NK-92 (cell line): Measurements from ENCODE around the gene ATP5F1A.

Source experiments
- DNase-seq: peaks from one replicate; lab custom pipeline; 2025; ENCODE audit not compliant: unreplicated experiment; lab: John Stamatoyannopoulos, UW

Gene ATP5F1A

DNA sequence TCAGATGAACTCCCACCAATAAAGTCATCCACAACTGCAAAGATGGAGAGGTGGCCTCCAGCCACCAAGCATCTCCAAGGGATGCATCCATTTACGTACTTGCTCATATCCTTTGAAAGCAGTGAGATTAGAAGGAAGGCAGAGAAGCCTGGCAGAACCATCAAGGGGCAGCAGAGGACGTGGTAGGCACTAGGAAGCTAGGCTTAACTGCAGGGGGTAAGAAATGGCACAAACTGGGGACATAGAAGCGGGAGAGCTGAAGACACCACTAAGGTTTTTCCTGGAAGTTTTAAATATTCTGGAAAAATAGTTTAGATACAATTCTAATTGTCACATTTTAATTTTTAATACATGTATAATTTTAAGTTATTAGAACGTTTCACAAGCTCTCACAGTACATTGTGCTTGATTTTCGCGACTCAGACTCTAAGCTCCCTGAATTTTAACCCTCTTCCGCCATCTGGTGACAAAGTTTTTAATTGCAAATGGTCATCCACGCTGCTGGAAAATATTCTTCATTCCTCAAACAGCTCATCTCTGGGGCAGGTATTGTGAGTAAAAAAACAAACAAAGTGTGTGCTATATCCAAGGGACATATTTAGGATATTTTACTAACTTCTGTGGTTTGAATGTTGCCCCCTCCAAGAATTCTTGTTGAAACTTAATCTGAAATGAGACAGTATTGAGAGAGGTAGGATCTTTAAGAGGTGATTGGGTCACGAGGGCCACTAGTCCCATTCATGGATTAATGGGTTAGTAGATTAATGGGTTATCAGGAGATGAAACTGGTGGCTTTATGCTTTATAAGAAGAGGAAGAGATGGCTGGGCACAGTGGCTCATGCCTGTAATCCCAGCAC, 24.4 kb downstream of the ATP5F1A start:
- no peak for DNase-seq

DNA sequence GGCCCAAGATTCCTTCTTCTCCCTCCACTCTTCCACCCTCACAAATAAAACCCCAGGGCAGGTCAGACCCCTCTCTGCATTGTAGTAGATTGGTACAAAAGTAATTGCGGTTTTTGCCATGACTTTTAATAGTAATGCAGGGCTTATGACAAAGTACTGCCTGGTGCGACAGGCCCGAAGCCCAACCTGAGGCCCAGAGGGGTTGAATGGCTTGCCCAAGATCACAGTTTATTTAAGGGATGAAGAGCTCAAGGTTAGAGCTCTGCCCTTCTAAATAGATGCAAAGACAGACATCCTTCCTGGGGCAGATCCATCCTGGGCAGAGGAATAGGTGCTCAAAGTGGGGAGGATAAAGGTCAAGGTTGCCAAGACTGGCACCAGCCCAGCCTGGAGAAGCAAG, 25.1 kb downstream of the ATP5F1A start:
- DNase-seq = no peak

- no peak for DNase-seq
Observed at GRCh38 chr18:46072376-46072867, 25.7 kb downstream of the ATP5F1A start.

DNA sequence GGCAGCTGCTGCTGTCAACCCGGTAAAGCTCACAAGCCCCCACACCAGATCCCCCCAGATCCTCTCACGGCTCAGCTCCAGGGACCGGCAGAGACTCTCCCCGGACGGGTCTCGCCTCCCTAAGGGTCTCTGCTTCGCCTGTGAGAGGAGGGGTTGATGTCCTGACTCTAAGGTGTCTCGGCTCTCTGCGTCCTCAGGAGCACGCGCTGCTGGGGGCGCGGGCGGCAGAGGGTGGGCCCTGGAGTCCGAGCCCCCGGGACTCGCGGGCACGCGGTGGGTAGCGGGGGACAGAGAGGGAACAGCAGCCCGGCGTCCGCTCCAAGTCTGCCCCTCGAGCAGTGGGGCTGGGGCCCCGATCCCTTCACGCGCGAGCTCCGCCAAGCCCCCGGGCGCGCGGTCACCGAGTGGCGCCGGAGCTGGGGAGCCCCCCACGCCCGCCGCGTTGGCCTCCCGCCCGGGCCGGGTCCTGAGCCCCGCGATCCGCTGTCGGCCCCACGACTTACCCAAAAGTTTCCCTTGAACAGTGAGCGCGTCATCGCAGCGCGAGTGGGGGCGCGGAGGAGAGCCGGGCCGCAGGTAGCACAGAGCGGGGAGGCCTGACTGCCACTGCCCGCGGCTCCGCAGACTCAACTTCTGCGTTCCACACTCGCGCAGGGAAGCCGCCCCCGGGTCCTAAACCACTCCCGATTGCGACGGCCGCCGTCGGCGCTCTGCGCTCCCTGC, 26.3 kb downstream of the ATP5F1A start, which contains the start of gene PSTPIP2:
PSTPIP2 (minus strand) TSS at position 608 of the 723 bp plus-strand sequence; CDS start at position 536, 72 bp downstream.
- DNase-seq = no peak

GRCh38 chr18:46070815-46071652, 27.1 kb downstream of the ATP5F1A start:
- no peak for DNase-seq

DNA sequence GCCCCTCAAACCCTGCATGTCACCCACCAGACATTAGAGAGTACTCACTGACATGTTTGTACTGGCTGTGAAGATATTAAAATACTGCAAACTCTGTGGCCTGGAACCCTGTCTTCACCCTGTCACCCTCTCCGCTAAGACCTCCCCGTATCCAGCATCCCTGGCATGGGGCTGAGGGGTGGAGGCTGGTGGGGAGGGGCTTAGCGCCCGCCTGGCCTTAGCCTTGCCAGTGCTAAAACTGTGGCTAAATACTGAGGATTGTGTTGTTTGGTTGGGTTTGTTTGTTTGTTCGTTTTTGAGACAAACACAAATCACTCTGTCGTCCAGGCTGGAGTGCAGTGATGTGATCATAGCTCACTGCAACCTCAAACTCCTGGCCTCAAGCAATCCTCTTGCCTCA, 27.9 kb downstream of the ATP5F1A start:
- DNase-seq = no peak

GRCh38 chr18:46069524-46069923, 28.6 kb downstream of the ATP5F1A start:
- no peak for DNase-seq

GRCh38 chr18:46068763-46069162, 29.3 kb downstream of the ATP5F1A start:
- DNase-seq = no peak

DNA sequence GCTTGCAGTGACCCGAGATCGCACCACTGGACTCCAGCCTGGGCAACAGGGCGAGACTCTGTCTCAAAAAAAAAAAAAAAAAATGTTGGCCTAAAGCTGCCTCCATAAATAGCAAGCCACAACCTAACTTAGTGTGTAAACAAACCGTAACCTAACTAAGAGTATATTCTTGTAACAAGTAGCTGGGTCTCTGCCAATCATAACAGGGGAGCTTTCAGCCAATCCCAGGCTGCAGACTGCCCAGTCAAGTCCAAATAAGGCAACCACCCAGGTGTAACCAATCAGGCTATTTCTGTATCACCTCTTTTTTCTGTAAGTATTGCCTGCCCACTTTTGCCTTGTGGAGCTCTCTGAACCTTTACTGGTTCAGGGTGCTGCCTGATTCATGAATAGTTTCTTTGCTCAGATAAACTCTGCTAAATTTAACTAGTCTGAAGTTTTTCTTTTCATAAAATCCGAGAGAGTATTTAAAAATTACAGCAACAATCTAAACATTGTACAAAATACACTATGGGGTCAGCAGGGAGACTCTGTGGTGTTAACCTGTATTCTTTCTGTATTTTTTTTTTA, 30.6 kb downstream of the ATP5F1A start:
- DNase-seq = no peak

DNA sequence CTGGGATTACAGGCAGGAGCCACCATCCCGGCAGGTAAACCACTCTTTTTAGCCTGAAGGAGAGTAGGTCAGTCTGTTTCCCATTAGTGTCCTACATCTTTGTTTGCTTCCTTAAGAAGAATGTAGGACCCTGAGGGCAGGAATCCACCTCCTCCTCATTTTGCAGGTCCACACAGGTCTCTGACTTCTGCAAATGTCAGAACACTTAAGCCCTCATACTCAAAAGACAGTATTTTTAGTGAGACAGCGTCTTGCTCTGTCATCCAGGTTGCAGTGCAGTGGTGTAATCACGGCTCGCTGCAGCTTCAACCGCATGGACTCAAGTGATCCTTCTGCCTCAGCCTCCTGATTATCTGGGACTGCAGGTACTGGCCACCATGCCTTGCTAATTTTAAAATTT, 35.3 kb downstream of the ATP5F1A start:
- DNase-seq = no peak

GRCh38 chr18:46061796-46062195, 36.3 kb downstream of the ATP5F1A start:
- DNase-seq = no peak

DNA sequence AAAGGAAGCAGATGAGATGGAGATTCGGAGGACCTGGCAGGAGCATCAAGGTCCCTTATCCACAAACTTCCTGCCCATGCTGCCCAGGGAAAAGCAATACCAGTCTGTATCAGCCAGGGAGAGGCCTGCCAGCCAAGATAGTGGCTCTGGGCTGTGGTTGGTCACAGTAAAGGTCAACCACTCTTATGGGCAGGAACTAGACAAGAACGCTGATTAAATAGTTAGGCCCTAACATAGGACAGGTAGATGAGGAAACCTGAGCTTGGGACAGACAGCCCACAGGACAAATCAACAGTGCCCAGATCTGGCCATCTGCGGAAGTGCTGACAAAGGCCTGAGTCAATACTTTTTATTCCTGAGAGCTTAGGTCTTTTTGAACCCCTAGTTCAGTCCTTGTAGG, 36.7 kb downstream of the ATP5F1A start:
- no peak for DNase-seq

- DNase-seq = no peak
Observed at GRCh38 chr18:46060359-46060841, 37.7 kb downstream of the ATP5F1A start.

DNA sequence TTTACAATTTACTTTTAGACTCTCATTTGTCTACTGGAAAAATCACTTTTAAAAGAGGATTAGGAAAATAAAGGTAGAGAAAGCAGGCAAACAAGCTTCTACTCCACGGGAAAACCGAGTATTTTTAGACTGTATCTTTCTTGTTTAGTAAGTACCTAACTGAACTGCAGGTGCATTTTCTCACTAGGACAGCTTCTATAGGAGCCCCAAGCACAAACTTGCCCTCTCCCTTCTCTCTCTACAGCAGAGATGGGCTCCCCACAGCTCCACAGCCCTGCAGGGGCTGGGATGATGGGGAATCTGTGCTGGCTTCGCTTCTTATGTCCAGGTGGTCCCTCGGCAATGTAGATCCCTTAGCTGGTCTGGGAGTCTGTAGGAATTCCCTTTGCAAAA, 42.3 kb downstream of the ATP5F1A start:
- no peak for DNase-seq

- no peak for DNase-seq
Observed at GRCh38 chr18:46054956-46055837, 42.9 kb downstream of the ATP5F1A start.

DNA sequence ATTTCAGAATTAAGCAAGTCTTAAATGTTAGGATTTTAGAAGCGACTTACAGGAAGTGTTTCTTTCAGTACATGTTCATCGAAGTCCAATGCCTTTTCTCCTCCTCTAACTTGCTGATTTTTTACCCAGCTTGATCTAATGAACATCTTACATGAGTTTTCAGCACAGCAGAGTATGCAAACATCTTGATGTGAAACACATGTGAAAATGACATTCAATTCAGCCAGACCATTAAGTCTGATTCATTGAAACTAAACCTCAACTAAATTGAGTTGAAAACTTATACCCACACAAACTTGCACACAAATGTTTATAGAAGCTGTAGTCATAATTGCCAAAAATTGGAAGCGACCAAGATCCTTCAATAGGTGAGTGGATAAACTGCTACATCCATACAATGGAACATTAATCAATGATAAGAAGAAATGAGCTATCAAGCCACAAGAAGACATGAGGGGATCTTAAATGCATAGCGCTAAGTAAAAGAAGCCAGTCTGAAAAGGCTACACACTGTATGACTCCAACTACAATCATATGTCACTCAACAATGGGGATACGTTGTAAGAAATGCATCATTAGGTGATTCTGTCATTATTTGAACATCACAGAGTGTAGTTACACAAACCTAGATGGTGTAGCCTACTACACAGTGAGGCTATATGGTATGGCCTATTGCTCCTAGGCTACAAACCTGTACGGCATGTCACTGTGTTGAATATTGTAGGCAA, 44.6 kb downstream of the ATP5F1A start:
- no peak for DNase-seq

GRCh38 chr18:46051731-46052461, 46.2 kb downstream of the ATP5F1A start:
- no peak for DNase-seq

- no peak for DNase-seq
Observed at GRCh38 chr18:46050268-46050667, 47.8 kb downstream of the ATP5F1A start.
